ENCODE data around the gene PJA2. TPM values are rescaled to one million over a fixed set of nuclear protein-coding genes. Genes with fewer than 3 reads are reported as not detected.

The PJA2 gene
- polyA plus RNA-seq, 3 donors, result 36.2 to 74.1 (median 49.7) TPM

- Histone ChIP-seq H3K9ac (ENCODE audit: insufficient read depth, low read length, poor library complexity, severe bottlenecking) (no peak overlapping the region), H3K4me1 (ENCODE audit: control insufficient read depth in 1 of 2, insufficient read depth in 2 of 2, low read length in 2 of 2) (peaks cover 5 to 11% of the 10 kb centered on the region in 2 donors), H3K27ac (ENCODE audit: low read depth in 1 of 2, low read length in 2 of 2) (peak overlapping the region in 1 of 2 donors; percentile 20), H3K4me2 (replicated peaks; ENCODE audit: extremely low read depth, low read length, poor library complexity, severe bottlenecking) (no peak overlapping the region), H3K9me3 (replicated peaks in 1 of 2; ENCODE audit: control insufficient read depth in 1 of 2, insufficient read depth in 1 of 2, low read length in 2 of 2) (no peaks in the 10 kb centered on the region), H3K79me2 (ENCODE audit: insufficient read depth, low read length) (peaks cover 100% of the 10 kb centered on the region), H4K20me1 (ENCODE audit: insufficient read depth, low read length) (peaks cover 100% of the 10 kb centered on the region), H3K27me3 (ENCODE audit: control insufficient read depth in 2 of 2, insufficient read depth in 2 of 2, low read length in 2 of 2) (no peaks in the 10 kb centered on the region), H3K4me3 (replicated peaks in 1 of 3; ENCODE audit: low read depth in 2 of 3, low read length in 3 of 3) (no peak overlapping the region), H2AFZ (ENCODE audit: insufficient read depth, low read depth, low read length, poor library complexity, severe bottlenecking) (no peak overlapping the region), H3K36me3 (replicated peaks in 1 of 2; ENCODE audit: control insufficient read depth in 1 of 2, insufficient read depth in 2 of 2, low read length in 2 of 2) (peaks cover 0 to under 1% of the 10 kb centered on the region in 2 donors)
- intact Hi-C loops (cut with micrococcal nuclease), result no loop called here
- H3K9me3 Mint-ChIP-seq, result peaks cover 0 to 5% (median 0%) of the 10 kb centered on the region in 7 donors
- H3K36me3 Mint-ChIP-seq, result peaks cover 17 to 31% of the 10 kb centered on the region in 2 donors
- no peaks in the 10 kb centered on the region for H3K27me3 Mint-ChIP-seq (ENCODE audit: low read depth in 3 of 3)
- H3K4me1 Mint-ChIP-seq, result peaks cover 49% of the 10 kb centered on the region
- no peak overlapping the region for H3K4me3 Mint-ChIP-seq
- DNase-seq, result no peak
- H3K27ac Mint-ChIP-seq, result peak overlapping the region in 2 of 7 donors; percentile 23 to 30
- TF ChIP-seq CTCF (IDR thresholded peaks at IDR 0.05), result no peak
- no CpG with 5 or more reads among the region's 3 CpGs for WGBS (ENCODE audit: insufficient coverage)
Observed at GRCh38 chr5:109394806-109395205, 15.0 kb downstream of the PJA2 start.

- H3K27me3 Mint-ChIP-seq (ENCODE audit: low read depth in 3 of 3), result no peaks in the 10 kb centered on the region
- Histone ChIP-seq H3K27me3 (ENCODE audit: control insufficient read depth in 2 of 2, insufficient read depth in 2 of 2, low read length in 2 of 2) (no peaks in the 10 kb centered on the region), H3K4me1 (ENCODE audit: control insufficient read depth in 1 of 2, insufficient read depth in 2 of 2, low read length in 2 of 2) (no peaks in the 10 kb centered on the region), H3K36me3 (replicated peaks in 1 of 2; ENCODE audit: control insufficient read depth in 1 of 2, insufficient read depth in 2 of 2, low read length in 2 of 2) (peaks cover 0 to 2% of the 10 kb centered on the region in 2 donors), H3K9me3 (replicated peaks in 1 of 2; ENCODE audit: control insufficient read depth in 1 of 2, insufficient read depth in 1 of 2, low read length in 2 of 2) (no peaks in the 10 kb centered on the region), H3K9ac (ENCODE audit: insufficient read depth, low read length, poor library complexity, severe bottlenecking) (no peak overlapping the region), H2AFZ (ENCODE audit: insufficient read depth, low read depth, low read length, poor library complexity, severe bottlenecking) (no peak overlapping the region), H3K27ac (ENCODE audit: low read depth in 1 of 2, low read length in 2 of 2) (no peak overlapping the region), H3K4me3 (replicated peaks in 1 of 3; ENCODE audit: low read depth in 2 of 3, low read length in 3 of 3) (no peak overlapping the region), H3K4me2 (replicated peaks; ENCODE audit: extremely low read depth, low read length, poor library complexity, severe bottlenecking) (no peak overlapping the region), H4K20me1 (ENCODE audit: insufficient read depth, low read length) (peaks cover 100% of the 10 kb centered on the region), H3K79me2 (ENCODE audit: insufficient read depth, low read length) (peaks cover 100% of the 10 kb centered on the region)
- H3K36me3 Mint-ChIP-seq, result peaks cover 16 to 29% of the 10 kb centered on the region in 2 donors
- TF ChIP-seq CTCF (IDR thresholded peaks at IDR 0.05), result no peak
- no peak for DNase-seq
- H3K9me3 Mint-ChIP-seq, result peaks cover 0 to 5% (median 0%) of the 10 kb centered on the region in 7 donors
- peaks cover 39% of the 10 kb centered on the region for H3K4me1 Mint-ChIP-seq
- no peak overlapping the region for H3K4me3 Mint-ChIP-seq
- no peak overlapping the region for H3K27ac Mint-ChIP-seq
- intact Hi-C loops (cut with micrococcal nuclease), result no loop called here
Observed at GRCh38 chr5:109390188-109390587, 19.6 kb downstream of the PJA2 start.

Data from CD14-positive monocyte (primary cell).